IgD-negative memory B cell (primary cell): ENCODE data around the gene HPDL. TPM values are rescaled to one million over a fixed set of nuclear protein-coding genes. Genes with fewer than 3 reads are reported as not detected.

Experiments used
- H3K27ac Mint-ChIP-seq, 3 donors: one replicate each; pipeline ENCODE4 v1.8.0; 2020 to 2022; ENCODE audit warnings: mild to moderate bottlenecking in 3 of 3, mixed read lengths in 3 of 3, moderate library complexity in 1 of 3
- H3K27me3 Mint-ChIP-seq: one replicate; pipeline ENCODE4 v1.8.0; 2021; ENCODE audit warnings: mixed read lengths
- H3K36me3 Mint-ChIP-seq: one replicate; pipeline ENCODE4 v1.8.0; 2020; ENCODE audit warnings: mild to moderate bottlenecking, mixed read lengths
- H3K4me1 Mint-ChIP-seq, 3 donors: one replicate each; pipeline ENCODE4 v1.8.0; 2020 to 2022; ENCODE audit warnings: mixed read lengths in 3 of 3, mild to moderate bottlenecking in 1 of 3
- H3K4me3 Mint-ChIP-seq, 4 donors: one replicate each; pipeline ENCODE4 v1.8.0; 2020 to 2022; ENCODE audit warnings: mild to moderate bottlenecking in 4 of 4, mixed read lengths in 4 of 4, moderate library complexity in 3 of 4
- H3K9me3 Mint-ChIP-seq, 3 donors: one replicate each; pipeline ENCODE4 v1.8.0; 2020 to 2021; ENCODE audit warnings: mixed read lengths in 3 of 3, mild to moderate bottlenecking in 1 of 3
- polyA plus RNA-seq: library from polyadenylated mRNA; unstranded; fragments of 300-500 nt; fragmentation: Illumina TruSeq; gene quantifications from one replicate; pipeline ENCODE4 v1.2.3, GENCODE V29; 2021

Gene HPDL
- polyA plus RNA-seq, 1 donor from 2014 or later = 1.3 TPM

DNA sequence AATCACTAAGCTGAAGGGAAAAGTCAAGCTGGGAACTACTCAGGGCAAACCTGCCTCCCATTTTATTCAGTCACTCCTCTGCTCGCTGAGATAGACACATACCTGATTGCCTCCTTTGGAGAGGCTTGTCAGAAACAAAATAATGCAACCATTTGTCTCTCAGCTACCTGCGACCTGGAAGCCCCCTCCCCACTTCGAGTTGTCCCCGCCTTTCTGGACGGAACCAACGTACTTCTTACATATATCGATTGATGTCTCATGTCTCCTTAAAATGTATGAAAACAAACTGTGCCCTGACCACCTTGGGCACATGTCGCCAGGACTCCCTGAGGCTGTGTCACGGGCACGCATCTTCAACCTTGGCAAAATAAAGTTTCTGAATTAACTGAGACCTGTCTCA, 21.5 kb upstream of the HPDL start:
- H3K27ac Mint-ChIP-seq = peak overlapping the region; percentile 95 to 99 (median 99)
- no peaks in the 10 kb centered on the region for H3K9me3 Mint-ChIP-seq
- H3K27me3 Mint-ChIP-seq = no peaks in the 10 kb centered on the region
- peak overlapping the region; percentile 37 to 98 (median 94) for H3K4me3 Mint-ChIP-seq
- H3K4me1 Mint-ChIP-seq = peaks cover 22 to 34% (median 25%) of the 10 kb centered on the region in 3 donors
- peaks cover 2% of the 10 kb centered on the region for H3K36me3 Mint-ChIP-seq

DNA sequence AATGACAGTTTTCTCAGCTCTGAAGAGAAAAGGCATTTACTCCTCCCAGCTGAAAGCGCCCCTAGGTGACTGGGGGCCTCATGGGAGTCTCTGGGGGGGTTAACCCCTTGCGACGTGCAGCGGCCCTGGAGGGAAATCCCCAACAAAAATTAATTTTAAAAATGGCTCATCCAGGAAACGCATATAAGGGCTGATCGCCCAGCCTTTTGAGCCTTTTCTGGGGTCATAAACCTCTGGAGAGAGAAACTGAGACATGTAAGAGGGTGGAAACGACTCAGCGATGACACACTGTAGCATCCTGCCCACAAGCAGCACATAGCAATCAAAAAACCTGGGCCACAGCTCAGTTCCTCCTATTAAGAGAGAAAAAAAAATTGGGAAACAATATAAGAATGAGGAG, 20.4 kb upstream of the HPDL start:
- H3K27ac Mint-ChIP-seq = peak overlapping the region; percentile 19 to 99 (median 95)
- H3K4me1 Mint-ChIP-seq = peaks cover 22 to 32% (median 25%) of the 10 kb centered on the region in 3 donors
- peak overlapping the region; percentile 36 to 97 (median 72) for H3K4me3 Mint-ChIP-seq
- peaks cover 2% of the 10 kb centered on the region for H3K36me3 Mint-ChIP-seq
- no peaks in the 10 kb centered on the region for H3K9me3 Mint-ChIP-seq
- no peaks in the 10 kb centered on the region for H3K27me3 Mint-ChIP-seq

DNA sequence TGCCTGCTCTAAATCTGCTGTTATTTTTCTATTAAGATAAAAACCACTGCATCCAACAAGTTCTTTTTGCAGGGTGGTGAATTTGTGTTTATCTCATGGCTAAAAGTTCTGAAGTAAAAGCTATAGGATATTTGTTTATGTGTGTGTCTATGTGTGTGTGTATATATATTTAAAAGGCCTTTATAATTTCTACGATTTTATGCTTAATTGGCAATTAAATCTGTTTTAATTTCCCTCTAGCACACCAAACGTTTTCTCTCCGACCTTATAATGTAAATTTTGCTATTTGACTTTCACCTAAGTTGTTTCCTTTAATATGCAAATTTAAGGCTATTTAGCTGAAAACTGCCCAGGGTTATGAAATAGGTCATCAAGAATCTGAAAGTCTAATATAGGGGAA, 19.8 kb upstream of the HPDL start:
- Mint-ChIP-seq H3K27me3 (no peaks in the 10 kb centered on the region), H3K27ac (peak overlapping the region in 2 of 3 donors; percentile 59 to 95), H3K36me3 (peaks cover 2% of the 10 kb centered on the region), H3K4me3 (peak overlapping the region in 3 of 4 donors; percentile 31 to 97 (median 77)), H3K4me1 (peaks cover 21 to 32% (median 22%) of the 10 kb centered on the region in 3 donors), H3K9me3 (no peaks in the 10 kb centered on the region)

DNA sequence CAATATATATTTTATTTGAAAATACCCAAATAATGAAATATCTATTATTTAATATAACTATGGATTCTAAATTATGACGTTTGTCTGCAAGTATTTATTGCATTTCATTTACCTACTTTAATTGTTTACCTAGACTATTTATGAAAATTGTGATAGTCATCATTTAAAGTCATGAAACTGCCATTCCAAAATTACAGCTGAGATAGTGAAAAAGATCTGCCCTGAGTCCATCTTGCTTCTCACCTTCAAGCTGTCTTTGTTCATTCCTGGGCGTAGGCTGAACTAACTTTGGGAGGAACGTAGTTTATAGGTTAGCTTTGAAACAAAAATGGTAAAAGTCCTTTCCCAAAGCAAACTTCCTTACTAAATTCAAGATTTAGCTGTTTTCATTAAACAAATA, 12.4 kb upstream of the HPDL start:
- no peaks in the 10 kb centered on the region for H3K36me3 Mint-ChIP-seq
- no peaks in the 10 kb centered on the region for H3K27me3 Mint-ChIP-seq
- H3K27ac Mint-ChIP-seq = no peak overlapping the region
- no peak overlapping the region for H3K4me3 Mint-ChIP-seq
- no peaks in the 10 kb centered on the region for H3K4me1 Mint-ChIP-seq
- no peaks in the 10 kb centered on the region for H3K9me3 Mint-ChIP-seq

DNA sequence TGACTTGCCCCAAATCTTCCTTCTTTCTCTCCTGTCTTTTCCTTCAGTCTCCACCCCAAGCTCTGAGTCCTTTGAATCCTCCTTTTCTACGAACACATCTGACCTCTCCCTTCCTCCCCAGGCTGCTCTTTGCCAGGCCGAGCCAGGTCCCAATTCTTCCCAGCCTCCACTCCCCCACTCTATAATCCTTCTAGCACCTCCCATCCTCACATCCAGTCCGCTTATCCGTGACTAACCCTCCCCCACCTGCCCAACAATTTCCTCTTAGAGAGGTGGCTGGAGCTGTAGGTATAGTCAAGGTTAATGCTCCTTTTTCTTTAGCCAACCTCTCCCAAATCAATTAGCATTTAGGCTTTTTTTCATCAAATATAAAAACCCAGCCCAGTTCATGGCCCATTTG, 9.5 kb upstream of the HPDL start:
- no peak overlapping the region for H3K27ac Mint-ChIP-seq
- no peaks in the 10 kb centered on the region for H3K36me3 Mint-ChIP-seq
- no peaks in the 10 kb centered on the region for H3K9me3 Mint-ChIP-seq
- H3K4me3 Mint-ChIP-seq = no peak overlapping the region
- H3K27me3 Mint-ChIP-seq = no peaks in the 10 kb centered on the region
- H3K4me1 Mint-ChIP-seq = peaks cover 0 to 6% (median 2%) of the 10 kb centered on the region in 3 donors

DNA sequence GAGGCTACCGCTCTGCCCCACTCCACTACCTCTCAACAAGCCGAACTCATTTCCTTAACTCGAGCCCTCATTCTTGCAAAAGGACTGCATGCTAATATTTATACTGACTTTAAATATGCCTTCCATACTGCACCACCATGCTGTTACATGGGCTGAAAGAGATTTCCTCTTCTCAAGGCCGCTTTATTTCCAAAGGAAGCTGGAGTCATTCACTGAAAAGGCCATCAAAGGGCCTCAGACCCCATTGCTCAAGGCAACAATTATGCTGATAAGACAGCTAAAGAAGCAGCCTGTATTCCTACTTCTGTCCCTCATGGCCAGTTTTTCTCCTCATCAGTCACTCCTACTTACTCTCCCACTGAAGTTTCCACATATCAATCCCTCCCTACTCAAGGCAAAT, 6.9 kb upstream of the HPDL start:
- no peaks in the 10 kb centered on the region for H3K36me3 Mint-ChIP-seq
- no peak overlapping the region for H3K4me3 Mint-ChIP-seq
- no peaks in the 10 kb centered on the region for H3K9me3 Mint-ChIP-seq
- H3K27ac Mint-ChIP-seq = no peak overlapping the region
- H3K4me1 Mint-ChIP-seq = peaks cover 2 to 6% (median 4%) of the 10 kb centered on the region in 3 donors
- peaks cover 4% of the 10 kb centered on the region for H3K27me3 Mint-ChIP-seq

DNA sequence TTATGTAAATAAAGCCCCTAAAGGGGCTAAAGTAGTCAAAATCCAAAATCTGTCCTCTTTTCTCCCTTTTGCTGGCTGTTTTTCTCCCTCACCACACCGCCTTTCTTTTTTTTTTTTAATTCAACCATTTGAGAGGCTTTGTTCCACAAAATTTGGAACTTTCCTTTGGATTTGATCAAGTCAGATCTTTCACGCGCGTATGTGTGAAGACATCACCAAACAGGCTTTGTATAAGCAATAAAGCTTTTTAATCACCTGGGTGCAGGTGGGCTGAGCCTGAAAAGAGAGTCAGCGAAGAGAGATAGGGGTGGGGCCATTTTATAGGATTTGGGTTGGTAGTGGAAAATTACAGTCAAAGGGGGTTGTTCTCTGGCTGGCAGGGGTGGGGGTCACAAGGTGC, 5.3 kb upstream of the HPDL start:
- no peaks in the 10 kb centered on the region for H3K9me3 Mint-ChIP-seq
- H3K27me3 Mint-ChIP-seq = peaks cover 4% of the 10 kb centered on the region
- H3K36me3 Mint-ChIP-seq = no peaks in the 10 kb centered on the region
- H3K4me3 Mint-ChIP-seq = peak overlapping the region; percentile 32 to 62 (median 56)
- peaks cover 2 to 6% (median 6%) of the 10 kb centered on the region in 3 donors for H3K4me1 Mint-ChIP-seq
- no peak overlapping the region for H3K27ac Mint-ChIP-seq

DNA sequence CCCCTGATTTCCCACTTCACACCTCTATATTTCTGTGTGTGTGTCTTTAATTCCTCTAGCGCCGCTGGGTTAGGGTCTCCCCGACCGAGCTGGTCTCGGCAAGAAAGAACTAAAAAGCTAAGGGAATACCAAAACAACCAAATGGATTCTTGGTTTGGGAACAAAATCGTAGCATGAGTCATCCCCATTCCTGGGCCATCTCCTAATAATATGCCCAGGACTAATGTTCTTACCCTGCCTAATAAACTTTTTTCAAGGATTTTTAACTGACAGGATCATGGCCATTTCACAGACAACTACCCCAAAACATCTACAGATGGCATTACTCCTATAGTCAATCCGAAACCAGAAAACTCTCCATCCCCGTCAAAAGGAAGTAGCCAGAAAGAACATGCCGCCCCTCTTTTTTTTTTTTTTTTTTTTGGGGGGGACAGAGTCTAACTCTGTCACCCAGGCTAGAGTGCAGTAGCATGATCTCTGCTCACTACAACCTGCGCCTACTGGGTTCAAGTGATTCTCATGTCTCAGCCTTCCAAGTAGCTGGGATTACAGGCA, 4.1 kb upstream of the HPDL start:
- Mint-ChIP-seq H3K9me3 (no peaks in the 10 kb centered on the region), H3K27me3 (peaks cover 4% of the 10 kb centered on the region), H3K4me1 (peaks cover 2 to 7% (median 6%) of the 10 kb centered on the region in 3 donors), H3K27ac (peak overlapping the region in 1 of 3 donors; percentile 52), H3K36me3 (no peaks in the 10 kb centered on the region), H3K4me3 (peak overlapping the region in 3 of 4 donors; percentile 1 to 14 (median 9))

DNA sequence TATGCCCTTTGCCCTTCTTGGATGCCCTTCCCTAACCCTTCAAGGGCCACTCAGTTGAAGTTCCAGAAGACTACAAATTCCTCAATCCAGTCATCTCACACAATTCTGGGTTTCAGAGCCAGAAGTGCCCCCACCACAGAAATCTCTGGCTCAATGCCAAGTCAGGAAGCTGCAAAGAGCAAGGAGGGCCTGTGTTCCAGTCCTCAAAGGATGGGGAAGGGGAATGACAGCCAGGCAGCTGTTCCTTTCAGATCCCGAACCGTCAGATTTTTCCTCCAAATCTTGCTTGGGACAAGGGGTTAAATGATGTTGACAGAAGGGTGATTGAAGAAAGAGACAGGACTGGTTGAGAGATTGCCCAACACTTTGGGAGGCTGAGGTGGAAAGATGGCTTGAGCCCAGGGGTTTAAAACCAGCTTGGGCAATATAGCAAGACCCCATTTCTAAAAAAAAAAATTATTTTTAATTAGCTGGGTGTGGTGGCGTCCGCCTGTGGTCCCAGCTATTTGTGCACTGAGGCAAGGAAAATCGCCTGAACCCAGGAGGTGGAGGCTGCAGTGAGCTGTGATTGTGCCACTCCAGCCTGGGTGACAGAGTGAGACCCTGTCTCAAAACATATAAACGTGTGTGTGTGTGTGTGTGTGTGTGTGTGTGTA, 716 bp upstream of the HPDL start:
- H3K27ac Mint-ChIP-seq = peak overlapping the region in 2 of 3 donors; percentile 12 to 86
- peaks cover 4% of the 10 kb centered on the region for H3K27me3 Mint-ChIP-seq
- peaks cover 3% of the 10 kb centered on the region for H3K36me3 Mint-ChIP-seq
- H3K4me1 Mint-ChIP-seq = peaks cover 6 to 9% (median 6%) of the 10 kb centered on the region in 3 donors
- H3K4me3 Mint-ChIP-seq = peak overlapping the region; percentile 82 to 93 (median 88)
- H3K9me3 Mint-ChIP-seq = no peaks in the 10 kb centered on the region

DNA sequence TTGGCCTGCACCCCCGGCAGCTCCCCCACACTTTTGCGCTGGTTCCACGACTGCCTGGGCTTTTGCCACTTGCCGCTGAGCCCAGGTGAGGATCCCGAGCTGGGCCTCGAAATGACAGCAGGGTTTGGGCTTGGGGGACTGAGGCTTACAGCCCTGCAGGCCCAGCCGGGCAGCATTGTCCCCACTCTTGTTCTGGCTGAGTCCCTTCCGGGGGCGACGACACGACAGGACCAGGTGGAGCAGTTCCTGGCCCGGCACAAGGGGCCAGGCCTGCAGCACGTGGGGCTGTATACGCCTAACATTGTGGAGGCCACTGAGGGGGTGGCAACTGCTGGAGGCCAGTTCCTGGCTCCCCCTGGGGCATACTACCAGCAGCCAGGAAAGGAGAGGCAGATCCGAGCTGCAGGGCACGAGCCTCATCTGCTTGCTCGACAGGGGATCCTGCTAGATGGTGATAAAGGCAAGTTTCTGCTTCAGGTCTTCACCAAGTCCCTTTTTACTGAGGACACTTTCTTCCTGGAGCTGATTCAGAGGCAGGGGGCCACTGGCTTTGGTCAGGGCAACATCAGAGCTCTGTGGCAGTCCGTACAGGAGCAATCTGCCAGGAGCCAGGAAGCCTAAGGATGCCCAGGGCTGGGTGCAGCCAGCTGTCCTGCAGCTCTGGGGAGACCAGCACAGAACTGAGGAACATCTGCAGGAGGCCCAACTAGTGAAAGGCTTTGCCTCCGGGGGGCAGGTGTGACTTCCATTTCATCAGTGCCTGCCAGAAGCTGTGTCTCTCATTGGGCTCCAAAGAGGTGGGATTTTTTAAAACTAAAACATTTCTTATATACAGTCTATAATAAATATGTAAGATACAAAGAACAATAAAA, 1.2 kb downstream of the HPDL start:
- peak overlapping the region in 2 of 3 donors; percentile 47 to 56 for H3K27ac Mint-ChIP-seq
- peaks cover 4% of the 10 kb centered on the region for H3K27me3 Mint-ChIP-seq
- H3K4me3 Mint-ChIP-seq = peak overlapping the region; percentile 83 to 87 (median 84)
- no peaks in the 10 kb centered on the region for H3K9me3 Mint-ChIP-seq
- peaks cover 3% of the 10 kb centered on the region for H3K36me3 Mint-ChIP-seq
- peaks cover 0 to 6% (median 5%) of the 10 kb centered on the region in 3 donors for H3K4me1 Mint-ChIP-seq

DNA sequence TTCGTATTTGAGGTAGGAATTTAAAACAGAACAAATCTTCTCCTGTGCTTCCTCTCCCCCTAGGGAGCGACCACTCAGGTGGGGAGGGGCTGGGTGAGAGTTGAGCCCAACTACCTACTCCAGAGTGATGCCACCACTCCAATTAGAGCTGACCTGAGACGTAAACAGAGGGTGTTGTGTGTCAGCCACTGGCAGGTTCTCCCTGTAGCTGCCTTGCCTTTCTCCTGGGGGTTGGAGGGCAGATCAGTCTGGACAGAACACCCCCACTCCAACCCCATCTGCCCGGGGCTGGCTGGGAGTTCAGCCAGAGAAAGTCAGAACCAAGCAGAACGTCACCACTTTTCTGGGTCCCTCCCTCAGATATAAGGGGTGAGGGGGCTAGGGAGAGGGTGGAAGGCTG, 2.0 kb downstream of the HPDL start:
- peak overlapping the region in 1 of 3 donors; percentile 53 for H3K27ac Mint-ChIP-seq
- peak overlapping the region in 3 of 4 donors; percentile 41 to 89 (median 83) for H3K4me3 Mint-ChIP-seq
- H3K36me3 Mint-ChIP-seq = peaks cover 3% of the 10 kb centered on the region
- H3K27me3 Mint-ChIP-seq = peaks cover 4% of the 10 kb centered on the region
- no peaks in the 10 kb centered on the region for H3K9me3 Mint-ChIP-seq
- H3K4me1 Mint-ChIP-seq = peaks cover 0 to 6% (median 5%) of the 10 kb centered on the region in 3 donors

DNA sequence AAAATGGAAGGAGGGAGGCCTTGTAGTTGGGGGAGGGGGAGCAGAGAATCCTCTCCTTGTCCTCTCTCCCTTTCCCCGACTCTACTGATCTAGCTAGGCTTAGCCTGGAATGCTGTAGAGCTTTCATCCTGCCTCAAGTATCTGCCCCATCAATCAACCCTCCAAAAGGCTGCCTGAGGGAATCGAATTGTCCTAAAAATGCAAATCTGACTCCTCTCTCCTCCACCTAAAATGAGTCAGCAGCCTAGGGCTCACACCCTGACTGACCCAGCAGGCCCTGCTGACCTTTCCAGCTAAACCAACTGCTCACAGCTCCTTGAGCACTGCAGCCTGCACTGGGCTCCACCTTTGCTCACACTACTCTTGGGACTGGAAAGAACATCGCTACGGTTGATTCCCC, 2.8 kb downstream of the HPDL start:
- Mint-ChIP-seq H3K27me3 (no peaks in the 10 kb centered on the region), H3K9me3 (no peaks in the 10 kb centered on the region), H3K4me1 (peaks cover under 1 to 8% (median 4%) of the 10 kb centered on the region in 3 donors), H3K4me3 (peak overlapping the region in 1 of 4 donors; percentile 65), H3K27ac (peak overlapping the region in 1 of 3 donors; percentile 22), H3K36me3 (peaks cover 3% of the 10 kb centered on the region)

DNA sequence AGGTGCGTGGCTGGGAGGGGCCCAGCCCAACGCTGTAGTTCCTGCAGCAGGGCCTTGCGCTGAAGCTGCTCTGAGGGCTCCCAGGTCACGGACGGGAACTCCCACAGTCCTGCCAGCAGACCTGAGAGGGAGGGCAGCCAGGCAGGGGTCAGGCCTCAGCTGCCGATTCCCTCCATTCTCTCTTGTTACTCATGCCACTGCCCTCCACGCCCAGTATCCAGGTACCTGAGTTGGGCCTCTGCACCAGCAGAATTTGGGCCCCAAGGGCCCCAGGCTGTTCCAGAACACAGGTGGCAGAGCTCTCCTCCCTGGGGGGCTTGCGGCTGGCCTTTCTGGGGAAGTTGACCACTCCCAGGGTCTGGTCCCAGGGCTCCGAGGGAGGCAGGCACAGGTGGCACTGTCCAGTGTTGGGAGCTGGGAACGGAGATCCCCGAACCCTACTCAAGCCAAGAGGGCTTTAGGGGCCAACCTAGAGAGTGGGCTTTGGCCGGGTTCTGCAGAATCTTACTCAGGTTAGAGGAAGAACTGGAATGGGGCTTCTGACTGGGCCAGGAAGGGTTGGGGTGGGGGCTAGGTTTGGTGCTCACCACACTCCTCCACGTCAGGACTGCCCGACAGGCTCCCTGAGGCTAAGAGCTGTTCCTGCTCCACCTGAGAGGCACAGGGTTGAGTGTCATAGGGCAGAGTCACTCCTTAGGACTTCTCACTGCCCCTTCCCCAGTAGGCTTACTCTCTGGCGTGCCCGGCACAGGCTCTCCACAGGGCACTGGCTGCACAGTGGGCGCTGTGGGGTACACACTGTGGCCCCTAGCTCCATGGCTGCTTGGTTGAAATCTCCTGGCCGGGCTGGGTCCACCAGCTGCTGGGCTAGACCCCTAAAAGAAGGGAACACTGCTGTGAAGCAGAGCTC, 5.0 kb downstream of the HPDL start:
- no peaks in the 10 kb centered on the region for H3K9me3 Mint-ChIP-seq
- H3K4me3 Mint-ChIP-seq = no peak overlapping the region
- H3K4me1 Mint-ChIP-seq = peaks cover 7 to 11% (median 11%) of the 10 kb centered on the region in 3 donors
- no peaks in the 10 kb centered on the region for H3K27me3 Mint-ChIP-seq
- peaks cover 3% of the 10 kb centered on the region for H3K36me3 Mint-ChIP-seq
- H3K27ac Mint-ChIP-seq = no peak overlapping the region

DNA sequence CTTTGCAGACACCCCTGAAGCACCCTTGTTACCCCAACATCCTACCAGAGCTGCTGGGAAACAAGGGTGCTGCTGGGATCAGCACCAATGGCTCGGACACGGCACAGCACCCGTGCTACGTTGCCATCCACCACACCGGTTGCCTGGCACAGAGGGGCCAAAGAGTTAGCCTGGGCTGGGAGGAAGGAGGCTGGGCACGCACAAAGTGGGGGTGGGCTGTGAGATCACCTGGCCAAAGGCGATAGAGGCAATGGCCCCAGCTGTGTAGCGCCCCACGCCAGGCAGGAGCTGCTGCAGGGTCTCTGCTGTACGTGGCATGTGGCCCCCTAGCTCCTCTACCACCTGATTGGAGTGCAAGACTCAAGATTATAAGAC, 5.6 kb downstream of the HPDL start:
- Mint-ChIP-seq H3K36me3 (peaks cover 3% of the 10 kb centered on the region), H3K9me3 (no peaks in the 10 kb centered on the region), H3K27me3 (no peaks in the 10 kb centered on the region), H3K4me1 (peaks cover 7 to 12% (median 11%) of the 10 kb centered on the region in 3 donors), H3K27ac (no peak overlapping the region), H3K4me3 (no peak overlapping the region)
